Liver (tissue), 9 donors: ENCODE data around the gene SPAG16. TPM values are rescaled to one million over a fixed set of nuclear protein-coding genes. Genes with fewer than 3 reads are reported as not detected.

Experiments
- DNase-seq: peaks from one replicate; pipeline ENCODE4 v3.0.0-alpha.2; 2017; ENCODE audit warnings: low spot score
- H3K27ac ChIP-seq, 2 donors: one replicate each; pipeline ENCODE4 v1.7.0; 2013; ENCODE audit warnings: inconsistent platforms in 2 of 2, low read length in 2 of 2, control low read depth in 1 of 2, low read depth in 1 of 2, mild to moderate bottlenecking in 1 of 2
- H3K27me3 ChIP-seq, 4 donors: one replicate each; pipeline versions ENCODE4 v1.6.1 to v1.7.0; 2013; ENCODE audit warnings: low read length in 3 of 4, inconsistent platforms in 1 of 4, mild to moderate bottlenecking in 1 of 4, moderate library complexity in 1 of 4; ENCODE audit not compliant: control insufficient read depth in 4 of 4, insufficient read depth in 4 of 4
- H3K36me3 ChIP-seq, 4 donors: one replicate each; pipeline versions ENCODE4 v1.6.1 to v1.7.0; 2013; ENCODE audit warnings: low read length in 3 of 4, mild to moderate bottlenecking in 3 of 4, low read depth in 1 of 4, moderate library complexity in 1 of 4; ENCODE audit not compliant: control insufficient read depth in 4 of 4, insufficient read depth in 3 of 4
- H3K4me1 ChIP-seq, 4 donors: one replicate each; pipeline versions ENCODE4 v1.6.1 to v1.7.0; 2013; ENCODE audit warnings: low read length in 3 of 4, mild to moderate bottlenecking in 3 of 4, moderate library complexity in 1 of 4; ENCODE audit not compliant: control insufficient read depth in 4 of 4, insufficient read depth in 4 of 4
- H3K4me3 ChIP-seq, 3 donors: one replicate each; pipeline versions ENCODE4 v1.6.1 to v1.7.0; 2013; ENCODE audit warnings: low read length in 3 of 3, control low read depth in 1 of 3, low read depth in 1 of 3, mild to moderate bottlenecking in 1 of 3
- H3K9ac ChIP-seq, 2 donors: one replicate each; pipeline ENCODE4 v1.7.0; 2013; ENCODE audit warnings: low read length in 2 of 2, mild to moderate bottlenecking in 2 of 2, moderate library complexity in 2 of 2, control low read depth in 1 of 2, low read depth in 1 of 2
- H3K9me3 ChIP-seq, 4 donors: one replicate each; pipeline versions ENCODE4 v1.6.1 to v1.7.0; 2013; ENCODE audit warnings: low read length in 3 of 4; ENCODE audit not compliant: control insufficient read depth in 4 of 4
- ATF3 ChIP-seq: IDR thresholded peaks from 2 replicates; pipeline ENCODE4 v1.6.1; 2016; ENCODE audit warnings: antibody characterized with exemption
- CTCF ChIP-seq: fragments of 150-350 bp; IDR thresholded peaks from 2 replicates; pipeline ENCODE4 v1.5.1; 2017; ENCODE audit warnings: improper control_type of control experiment, low read depth, low read length; ENCODE audit not compliant: missing input control
- EGR1 ChIP-seq, 2 donors: IDR thresholded peaks; 2 replicates each; pipeline ENCODE4 v1.6.1; 2016 to 2018; ENCODE audit warnings: antibody characterized with exemption in 2 of 2, low read depth in 2 of 2
- FOXA1 ChIP-seq: IDR thresholded peaks from 2 replicates; pipeline ENCODE4 v1.6.1; 2016; ENCODE audit warnings: antibody characterized with exemption
- FOXA2 ChIP-seq: IDR thresholded peaks from 2 replicates; pipeline ENCODE4 v1.6.1; 2016; ENCODE audit warnings: antibody characterized with exemption
- GABPA ChIP-seq, 2 donors: IDR thresholded peaks in 1 of 2; conservative IDR thresholded peaks in 1 of 2; 2 replicates each; pipeline ENCODE4 v1.6.1; 2016; ENCODE audit warnings: antibody characterized with exemption in 2 of 2, mild to moderate bottlenecking in 1 of 2, moderate library complexity in 1 of 2
- HNF4A ChIP-seq, 2 donors: conservative IDR thresholded peaks; 2 replicates each; pipeline ENCODE4 v1.6.1; 2016; ENCODE audit warnings: antibody characterized with exemption in 2 of 2, mild to moderate bottlenecking in 2 of 2
- HNF4G ChIP-seq: IDR thresholded peaks from 2 replicates; pipeline ENCODE4 v1.6.1; 2016; ENCODE audit warnings: antibody characterized with exemption
- JUND ChIP-seq, 2 donors: IDR thresholded peaks; 2 replicates each; pipeline ENCODE4 v1.6.1; 2016; ENCODE audit warnings: antibody characterized with exemption in 2 of 2
- MAX ChIP-seq: IDR thresholded peaks from 2 replicates; pipeline ENCODE4 v1.6.1; 2016; ENCODE audit warnings: antibody characterized with exemption
- NR2F2 ChIP-seq: IDR thresholded peaks from 2 replicates; pipeline ENCODE4 v1.6.1; 2016; ENCODE audit warnings: antibody characterized with exemption
- RAD21 ChIP-seq, 2 donors: IDR thresholded peaks; 2 replicates each; pipeline ENCODE4 v1.6.1; 2016; ENCODE audit warnings: antibody characterized with exemption in 2 of 2, mild to moderate bottlenecking in 2 of 2
- RXRA ChIP-seq, 2 donors: IDR thresholded peaks; 2 replicates each; pipeline ENCODE4 v1.6.1; 2017 to 2018; ENCODE audit warnings: antibody characterized with exemption in 2 of 2, mild to moderate bottlenecking in 1 of 2
- SP1 ChIP-seq: IDR thresholded peaks from 2 replicates; pipeline ENCODE4 v1.6.1; 2018; ENCODE audit warnings: antibody characterized with exemption, mild to moderate bottlenecking
- TAF1 ChIP-seq: conservative IDR thresholded peaks from 2 replicates; pipeline ENCODE4 v1.6.1; 2016; ENCODE audit warnings: antibody characterized with exemption, mild to moderate bottlenecking
- YY1 ChIP-seq: IDR thresholded peaks from 2 replicates; pipeline ENCODE4 v1.6.1; 2016; ENCODE audit warnings: antibody characterized with exemption, mild to moderate bottlenecking
- ZBTB33 ChIP-seq: IDR thresholded peaks from 2 replicates; pipeline ENCODE4 v1.6.1; 2016; ENCODE audit warnings: antibody characterized with exemption
- WGBS: extraction: QIAGEN DNeasy Blood & Tissue Kit; methylation state at CpG from one replicate; pipeline ENCODE4 v1.1.7; 2013; 5-methylcytosine and 5-hydroxymethylcytosine counted together
- polyA plus RNA-seq, 2 donors: library from polyadenylated mRNA; stranded (reverse) in 1 of 2; unstranded in 1 of 2; fragments of 200-250 nt in 1 of 2; fragments of >200 nt in 1 of 2; fragmentation: Nextera tagmentation in 1 of 2; extraction: Ambion mirVana in 1 of 2; gene quantifications; one replicate each; pipeline versions ENCODE4 v1.2.1 to v1.2.3, GENCODE V29; 2013 to 2015
- total RNA-seq, 2 donors: library from RNA; depleted of rRNA; stranded (reverse); fragments of >200 nt; gene quantifications; one replicate each; pipeline ENCODE4 v1.2.3, GENCODE V29; 2014
- TF ChIP-seq, protein P1 (sequence below): IDR thresholded peaks from 2 replicates; pipeline ENCODE4 v1.6.1; 2016; ENCODE audit warnings: antibody characterized with exemption, mild to moderate bottlenecking
- donor health status: healthy.
- donor health status: healthy.
- donor health status: healthy.
- donor health status: healthy.
- donor health status: healthy.

The SPAG16 gene
- total and polyA plus RNA-seq, 4 donors, result 6.4 to 12.7 (median 11.4) TPM

DNA sequence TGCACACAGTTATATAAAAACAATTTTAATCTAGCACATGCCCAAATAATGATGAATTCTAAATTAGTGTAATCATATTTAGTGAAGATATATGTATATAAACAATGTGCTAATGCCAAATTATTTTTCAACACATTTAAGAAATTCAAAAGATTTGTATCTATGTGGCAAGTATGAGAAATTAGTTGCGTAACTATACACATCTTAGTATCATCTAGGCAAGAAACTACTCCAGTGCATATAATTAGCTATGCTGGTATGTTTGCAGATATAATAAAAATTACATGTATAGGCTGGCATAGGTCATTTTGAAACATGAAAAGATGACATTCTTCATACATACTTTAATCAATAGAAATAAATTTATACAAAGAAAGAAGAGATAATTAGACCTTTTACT lies 874.6 kb downstream of the SPAG16 start:
- no peak overlapping the region for H3K9ac ChIP-seq
- no peak for DNase-seq
- 92% methylated on average over 1 of the region's 1 CpG for WGBS
- H3K4me3 ChIP-seq, result no peak overlapping the region
- H3K27ac ChIP-seq, result no peak overlapping the region
- no peaks in the 10 kb centered on the region for H3K9me3 ChIP-seq
- H3K27me3 ChIP-seq, result no peaks in the 10 kb centered on the region
- no peak for TF ChIP-seq FOXA1
- TF ChIP-seq EGR1 (IDR thresholded peaks at IDR 0.05; ENCODE audit: low read depth in 2 of 2), result no peak
- TF ChIP-seq SP1, result no peak
- TF ChIP-seq TAF1, result no peak
- no peak for TF ChIP-seq HNF4G
- no peak for TF ChIP-seq HNF4A (conservative IDR thresholded peaks at IDR 0.05)
- TF ChIP-seq CTCF, result no peak
- TF ChIP-seq RAD21 (IDR thresholded peaks at IDR 0.05), result no peak
- TF ChIP-seq FOXA2, result no peak
- TF ChIP-seq NR2F2, result no peak
- no peak for TF ChIP-seq MAX
- no peak for TF ChIP-seq ZBTB33
- no peak for TF ChIP-seq ATF3
- TF ChIP-seq GABPA (IDR thresholded peaks at IDR 0.05 in 1 of 2, conservative IDR thresholded peaks at IDR 0.05 in 1 of 2), result no peak
- TF ChIP-seq JUND (IDR thresholded peaks at IDR 0.05), result no peak
- H3K4me1 ChIP-seq, result no peaks in the 10 kb centered on the region
- H3K36me3 ChIP-seq, result no peaks in the 10 kb centered on the region

- 82% methylated on average over 5 of the region's 5 CpGs for WGBS
- no peak overlapping the region for H3K4me3 ChIP-seq
- H3K36me3 ChIP-seq, result no peaks in the 10 kb centered on the region
- no peak for DNase-seq
- no peak overlapping the region for H3K9ac ChIP-seq
- H3K27ac ChIP-seq, result no peak overlapping the region
- no peaks in the 10 kb centered on the region for H3K9me3 ChIP-seq
- H3K4me1 ChIP-seq, result no peaks in the 10 kb centered on the region
- TF ChIP-seq RAD21 (IDR thresholded peaks at IDR 0.05), result no peak
- TF ChIP-seq, protein P1, sequence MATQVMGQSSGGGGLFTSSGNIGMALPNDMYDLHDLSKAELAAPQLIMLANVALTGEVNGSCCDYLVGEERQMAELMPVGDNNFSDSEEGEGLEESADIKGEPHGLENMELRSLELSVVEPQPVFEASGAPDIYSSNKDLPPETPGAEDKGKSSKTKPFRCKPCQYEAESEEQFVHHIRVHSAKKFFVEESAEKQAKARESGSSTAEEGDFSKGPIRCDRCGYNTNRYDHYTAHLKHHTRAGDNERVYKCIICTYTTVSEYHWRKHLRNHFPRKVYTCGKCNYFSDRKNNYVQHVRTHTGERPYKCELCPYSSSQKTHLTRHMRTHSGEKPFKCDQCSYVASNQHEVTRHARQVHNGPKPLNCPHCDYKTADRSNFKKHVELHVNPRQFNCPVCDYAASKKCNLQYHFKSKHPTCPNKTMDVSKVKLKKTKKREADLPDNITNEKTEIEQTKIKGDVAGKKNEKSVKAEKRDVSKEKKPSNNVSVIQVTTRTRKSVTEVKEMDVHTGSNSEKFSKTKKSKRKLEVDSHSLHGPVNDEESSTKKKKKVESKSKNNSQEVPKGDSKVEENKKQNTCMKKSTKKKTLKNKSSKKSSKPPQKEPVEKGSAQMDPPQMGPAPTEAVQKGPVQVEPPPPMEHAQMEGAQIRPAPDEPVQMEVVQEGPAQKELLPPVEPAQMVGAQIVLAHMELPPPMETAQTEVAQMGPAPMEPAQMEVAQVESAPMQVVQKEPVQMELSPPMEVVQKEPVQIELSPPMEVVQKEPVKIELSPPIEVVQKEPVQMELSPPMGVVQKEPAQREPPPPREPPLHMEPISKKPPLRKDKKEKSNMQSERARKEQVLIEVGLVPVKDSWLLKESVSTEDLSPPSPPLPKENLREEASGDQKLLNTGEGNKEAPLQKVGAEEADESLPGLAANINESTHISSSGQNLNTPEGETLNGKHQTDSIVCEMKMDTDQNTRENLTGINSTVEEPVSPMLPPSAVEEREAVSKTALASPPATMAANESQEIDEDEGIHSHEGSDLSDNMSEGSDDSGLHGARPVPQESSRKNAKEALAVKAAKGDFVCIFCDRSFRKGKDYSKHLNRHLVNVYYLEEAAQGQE, result no peak
- TF ChIP-seq FOXA2, result no peak
- no peak for TF ChIP-seq TAF1
- no peak for TF ChIP-seq GABPA (IDR thresholded peaks at IDR 0.05 in 1 of 2, conservative IDR thresholded peaks at IDR 0.05 in 1 of 2)
- TF ChIP-seq CTCF, result no peak
- no peak for TF ChIP-seq SP1
- TF ChIP-seq HNF4G, result no peak
- no peak for TF ChIP-seq NR2F2
- TF ChIP-seq ATF3, result no peak
- TF ChIP-seq YY1, result no peak
- TF ChIP-seq FOXA1, result no peak
- no peak for TF ChIP-seq EGR1 (IDR thresholded peaks at IDR 0.05; ENCODE audit: low read depth in 2 of 2)
- TF ChIP-seq HNF4A (conservative IDR thresholded peaks at IDR 0.05), result no peak
- TF ChIP-seq MAX, result no peak
- TF ChIP-seq RXRA (IDR thresholded peaks at IDR 0.05), result no peak
- H3K27me3 ChIP-seq, result no peaks in the 10 kb centered on the region
Observed at GRCh38 chr2:214169281-214169680, 885.0 kb downstream of the SPAG16 start.
